Activated CD4-positive, alpha-beta T cell treated with anti-CD3 and anti-CD28 coated beads for 24 hours (primary cell): ENCODE data around the gene EYA2.

ENCODE experiments used
- DNase-seq, 2 donors: peaks; one replicate each; pipeline ENCODE4 v3.0.0-alpha.2; 2020; ENCODE audit warnings: low read depth in 2 of 2

The EYA2 gene

DNA sequence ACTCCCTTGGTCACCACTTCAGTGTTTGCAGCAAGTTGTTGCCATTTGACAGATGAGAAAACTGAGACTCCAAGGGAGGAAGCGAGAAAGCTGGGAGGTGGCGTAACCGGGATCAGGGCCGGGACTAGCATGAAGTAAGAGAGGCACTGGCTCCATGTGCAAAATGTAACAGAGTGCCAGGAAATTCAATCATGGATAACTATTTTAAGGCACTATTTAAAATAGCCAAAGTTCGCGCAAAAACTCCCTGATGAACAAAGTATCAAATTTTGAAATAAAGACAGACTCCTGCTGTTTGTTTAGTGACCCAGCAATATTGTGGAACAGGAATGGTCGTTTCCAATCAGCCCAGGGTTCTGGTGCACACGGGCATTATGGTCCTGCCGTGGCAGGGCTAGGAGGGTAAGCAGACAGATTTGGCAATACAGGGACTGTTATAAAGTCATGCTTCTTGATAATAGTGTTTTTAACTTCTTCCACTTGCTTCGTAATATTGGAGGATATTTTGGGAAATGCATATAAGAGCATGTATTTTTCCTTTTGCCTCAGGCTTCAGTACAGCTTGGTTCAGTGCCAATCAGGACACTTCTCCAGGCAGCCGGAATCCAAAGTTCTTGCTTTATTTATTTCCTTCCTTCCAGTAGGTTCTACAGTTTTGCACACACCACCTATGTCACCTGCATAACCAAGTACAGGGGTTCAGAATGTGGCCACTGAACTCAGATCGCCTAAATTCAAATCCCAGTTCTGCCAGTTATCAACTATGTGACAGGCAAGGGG, 141.6 kb downstream of the EYA2 start:
- DNase-seq: no peak

- no peak for DNase-seq
Measured at GRCh38 chr20:47038566-47039560, 144.2 kb downstream of the EYA2 start.

GRCh38 chr20:47040506-47041125, 146.0 kb downstream of the EYA2 start:
- no peak for DNase-seq

- DNase-seq: no peak
Measured at GRCh38 chr20:47041396-47041899, 146.8 kb downstream of the EYA2 start.

- no peak for DNase-seq
Measured at GRCh38 chr20:47042464-47042863, 147.8 kb downstream of the EYA2 start.

DNA sequence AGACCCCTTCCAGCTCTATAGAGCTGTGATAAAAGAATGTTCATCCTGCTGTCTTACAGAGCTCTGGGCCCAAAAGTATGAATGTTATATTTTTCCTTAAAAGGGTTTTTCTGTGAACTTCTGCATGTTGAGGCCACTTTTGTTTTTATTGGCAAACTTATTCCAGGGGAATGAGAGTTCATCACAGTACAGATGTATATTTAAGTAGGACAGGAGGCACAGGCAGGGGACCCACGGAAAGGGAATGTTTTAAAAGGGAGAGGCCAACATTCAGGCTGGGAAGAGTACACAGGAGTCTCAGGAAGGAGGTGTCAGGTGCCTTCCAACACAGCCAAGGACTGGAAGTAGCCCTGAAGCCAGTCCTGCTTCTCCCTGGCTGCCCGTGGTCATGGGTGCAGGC, 148.4 kb downstream of the EYA2 start:
- no peak for DNase-seq

DNA sequence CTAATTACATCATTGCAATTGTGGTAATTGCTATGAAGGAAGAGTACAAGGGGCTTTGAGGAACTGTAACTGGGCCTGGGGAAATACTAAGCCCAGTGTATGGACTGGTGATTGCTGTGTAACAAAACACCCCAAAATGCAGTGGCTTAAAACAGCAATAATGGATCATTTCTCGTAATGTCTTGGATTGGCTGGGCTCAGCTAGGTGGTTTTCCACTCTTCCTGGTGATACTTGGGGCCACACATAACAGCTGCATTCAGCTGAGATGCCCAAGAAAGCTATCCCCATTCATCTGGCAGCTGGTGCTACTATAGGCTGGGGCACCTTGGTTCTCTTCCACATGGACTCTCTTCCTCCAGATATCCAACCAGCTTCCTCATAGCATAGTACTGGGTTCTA, 150.3 kb downstream of the EYA2 start:
- DNase-seq: no peak

GRCh38 chr20:47048054-47048453, 153.4 kb downstream of the EYA2 start:
- DNase-seq: no peak

GRCh38 chr20:47049771-47050170, 155.1 kb downstream of the EYA2 start:
- no peak for DNase-seq

DNA sequence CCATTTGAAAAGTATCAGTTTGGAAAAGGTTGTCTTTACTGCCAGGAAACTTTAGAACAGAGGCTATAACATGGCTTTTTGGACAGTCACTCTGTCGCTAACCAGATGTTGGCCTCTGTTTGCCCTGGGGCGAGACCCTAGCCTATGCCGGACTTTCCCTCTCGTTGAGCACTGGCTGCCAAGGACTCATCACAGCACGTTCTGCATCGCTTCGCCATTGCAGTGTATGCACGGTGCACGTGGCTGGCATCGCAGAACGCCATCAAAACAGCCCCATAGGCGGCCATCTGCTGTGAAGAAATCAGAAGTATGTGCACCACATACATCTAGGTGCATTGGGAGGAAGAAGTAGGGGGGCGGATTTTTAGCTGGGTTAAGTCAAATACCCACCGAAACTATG, 156.4 kb downstream of the EYA2 start:
- no peak for DNase-seq

GRCh38 chr20:47051936-47052526, 157.4 kb downstream of the EYA2 start:
- DNase-seq: no peak

- DNase-seq: no peak
Measured at GRCh38 chr20:47054506-47054905, 159.9 kb downstream of the EYA2 start.

DNA sequence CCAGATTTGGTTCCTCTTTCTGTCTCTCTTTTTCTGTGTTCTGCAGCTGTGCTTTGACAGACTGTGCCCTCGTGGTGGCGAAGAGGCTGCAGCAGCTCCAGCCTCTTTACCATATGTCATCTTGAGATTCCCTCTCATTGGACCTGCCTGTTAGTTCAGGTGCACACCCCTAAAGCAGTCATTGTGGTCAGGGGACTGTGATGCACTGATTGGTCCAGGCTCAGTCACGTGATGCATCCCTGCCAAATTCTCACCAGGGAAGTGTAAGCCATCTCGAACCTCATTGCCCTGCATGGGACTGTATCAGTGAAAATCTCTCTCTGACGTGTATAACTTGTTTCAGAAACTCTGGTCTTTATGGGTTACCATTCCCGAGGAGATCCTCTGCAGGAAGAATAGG, 160.3 kb downstream of the EYA2 start:
- no peak for DNase-seq

GRCh38 chr20:47055699-47056369, 161.2 kb downstream of the EYA2 start:
- no peak for DNase-seq

DNA sequence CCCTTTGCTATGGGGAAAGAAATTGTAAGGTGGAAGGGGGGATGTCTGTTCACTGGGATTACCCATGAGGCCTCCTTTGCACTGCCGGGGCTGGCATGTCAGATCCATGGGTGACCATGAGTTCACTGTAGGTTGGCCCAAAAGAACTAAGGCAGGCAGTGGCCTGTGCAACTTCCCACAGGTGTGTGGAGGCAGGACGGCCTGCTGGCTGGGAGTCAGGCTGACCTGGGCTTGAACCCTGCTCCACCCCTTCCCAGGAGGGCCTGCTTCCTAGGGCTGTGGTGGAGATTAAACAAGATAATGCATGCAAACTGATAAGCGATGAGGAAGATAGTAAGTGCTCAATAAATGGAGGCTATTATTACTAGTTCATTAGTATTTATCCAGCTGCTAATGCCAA, 163.0 kb downstream of the EYA2 start:
- no peak for DNase-seq

DNA sequence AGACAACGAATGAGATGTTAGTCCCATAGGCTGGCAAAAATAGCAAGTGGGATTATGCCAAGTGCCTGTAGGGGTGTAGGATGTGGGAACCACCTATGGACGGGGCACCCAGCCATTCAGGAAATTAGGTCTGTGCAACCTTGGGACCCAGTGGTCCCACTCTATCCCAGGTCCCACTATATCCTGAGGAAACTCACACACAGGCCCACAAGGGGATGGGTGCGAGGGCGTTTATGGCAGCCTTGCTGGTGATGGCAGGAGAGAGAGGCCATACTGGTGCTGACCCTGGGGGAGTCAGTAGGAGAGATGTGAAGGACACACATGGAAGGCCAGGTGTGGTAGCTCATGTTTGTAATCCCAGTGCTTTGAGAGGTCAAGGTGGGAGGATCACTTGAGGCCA, 163.6 kb downstream of the EYA2 start:
- no peak for DNase-seq

DNA sequence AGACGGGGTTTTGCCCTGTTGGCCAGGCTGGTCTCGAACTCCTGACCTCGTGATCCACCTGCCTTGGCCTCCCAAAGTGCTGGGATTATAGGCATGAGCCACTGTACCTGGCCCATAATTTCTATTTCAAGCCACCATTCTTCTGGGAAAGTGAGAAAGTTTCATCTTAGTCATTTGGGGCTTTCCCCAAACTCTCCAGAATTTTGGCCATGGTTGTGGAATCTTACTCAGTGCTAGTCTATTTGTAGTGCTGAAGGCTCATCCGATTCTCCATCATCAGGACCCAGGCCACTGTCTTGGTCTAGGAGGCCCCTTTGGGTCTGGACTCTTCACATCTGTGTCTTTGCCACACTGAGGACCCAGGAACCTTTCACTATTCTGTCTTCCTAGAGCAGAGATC, 164.9 kb downstream of the EYA2 start:
- DNase-seq: no peak

GRCh38 chr20:47061549-47061948, 166.9 kb downstream of the EYA2 start:
- DNase-seq: no peak

GRCh38 chr20:47062226-47062890, 167.7 kb downstream of the EYA2 start:
- no peak for DNase-seq

DNA sequence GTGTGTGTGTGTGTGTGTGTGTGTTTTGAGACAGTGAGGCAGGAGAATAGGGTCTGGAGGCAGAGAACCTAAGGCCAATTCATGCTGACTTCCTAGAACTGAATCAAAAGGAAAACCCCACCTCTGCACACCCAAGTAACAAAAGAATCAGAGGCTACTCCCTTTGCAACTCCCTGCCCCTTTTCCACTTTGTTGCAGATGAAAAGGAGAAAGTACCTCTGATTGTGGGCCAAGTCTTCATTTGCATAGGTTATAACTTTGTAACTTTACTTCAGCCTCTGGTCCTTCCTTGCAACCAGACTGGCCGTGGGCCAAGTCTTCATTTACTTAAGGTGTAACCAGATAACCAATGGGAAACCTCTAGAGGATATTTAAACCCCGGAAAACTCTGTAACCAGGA, 168.8 kb downstream of the EYA2 start:
- no peak for DNase-seq

DNA sequence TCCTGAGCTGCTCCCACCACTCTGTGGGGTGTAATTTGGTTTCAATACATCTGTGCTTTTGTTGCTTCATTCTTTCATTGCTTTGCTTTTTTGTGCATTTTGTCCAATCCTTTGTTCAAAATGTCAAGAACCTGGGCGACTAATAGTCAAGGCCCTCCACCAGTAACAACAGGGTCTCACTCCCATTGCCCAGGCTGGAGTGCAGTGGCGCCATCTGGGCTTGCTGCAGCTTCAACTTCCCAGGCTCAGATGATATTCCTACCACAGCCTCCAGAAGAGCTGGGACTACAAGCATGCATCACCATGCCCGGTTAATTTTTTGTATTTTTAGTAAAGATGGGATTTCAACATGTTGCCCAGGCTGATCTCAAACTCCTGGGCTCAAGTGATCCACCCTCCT, 169.2 kb downstream of the EYA2 start:
- no peak for DNase-seq
